Kidney (tissue), 14 donors: ENCODE measurements around the gene CNTN5. TPM values are rescaled to one million over a fixed set of nuclear protein-coding genes. Genes with fewer than 3 reads are reported as not detected.

Experiments
- DNase-seq, 5 donors: peaks; one replicate each; pipeline ENCODE4 v3.0.0-alpha.2; 2013 to 2020
- FAIRE-seq: peaks from 2 replicates; lab custom pipeline; 2012; peaks lifted over from hg19 to GRCh38; lab: Jason Lieb, UNC
- H3K27ac ChIP-seq, 2 donors: one replicate each; pipeline ENCODE4 v1.7.0; 2013; ENCODE audit warnings: low read depth in 2 of 2, low read length in 2 of 2, inconsistent platforms in 1 of 2
- H3K27me3 ChIP-seq: one replicate; pipeline ENCODE4 v1.7.1; 2013; ENCODE audit warnings: low read length, inconsistent platforms; ENCODE audit not compliant: control insufficient read depth, insufficient read depth
- H3K36me3 ChIP-seq, 3 donors: one replicate each; pipeline versions ENCODE4 v1.7.0 to v1.7.1; 2013; ENCODE audit warnings: low read length in 3 of 3, control low read depth in 1 of 3, inconsistent platforms in 1 of 3; ENCODE audit not compliant: insufficient read depth in 3 of 3, control insufficient read depth in 2 of 3
- H3K4me1 ChIP-seq, 3 donors: one replicate each; pipeline versions ENCODE4 v1.7.0 to v1.7.1; 2013; ENCODE audit warnings: low read length in 3 of 3, inconsistent platforms in 1 of 3, low read depth in 1 of 3; ENCODE audit not compliant: control insufficient read depth in 2 of 3, insufficient read depth in 2 of 3
- H3K4me3 ChIP-seq, 3 donors: one replicate each; pipeline versions ENCODE4 v1.7.0 to v1.8.1; 2013; ENCODE audit warnings: low read length in 3 of 3, control low read depth in 1 of 3, inconsistent platforms in 1 of 3
- H3K9ac ChIP-seq, 3 donors: one replicate each; pipeline versions ENCODE4 v1.7.0 to v1.7.1; 2013; ENCODE audit warnings: low read length in 3 of 3, control low read depth in 1 of 3, inconsistent platforms in 1 of 3
- H3K9me3 ChIP-seq, 3 donors: one replicate each; pipeline versions ENCODE4 v1.7.0 to v1.7.1; 2013; ENCODE audit warnings: low read length in 3 of 3, control low read depth in 1 of 3, inconsistent platforms in 1 of 3; ENCODE audit not compliant: control insufficient read depth in 2 of 3, insufficient read depth in 1 of 3
- CTCF ChIP-seq: IDR thresholded peaks from 3 replicates; pipeline ENCODE4 v1.5.1; 2012; ENCODE audit warnings: mild to moderate bottlenecking, moderate library complexity, borderline replicate concordance; ENCODE audit not compliant: insufficient read depth; ENCODE audit errors: extremely low read depth
- intact Hi-C: fragments of 100-400 bp; cut with DNase I; formaldehyde crosslinking; loops from one replicate; pipeline ENCODE4 v1.11.1; 2022
- polyA plus RNA-seq: library from polyadenylated mRNA; stranded (reverse); fragments of 350-450 nt; fragmentation: Illumina TruSeq; extraction: RNeasy Lipid Tissue Mini Kit (QIAGEN cat#74804); gene quantifications from one replicate; pipeline ENCODE4 v1.2.3, GENCODE V29; 2014; ENCODE audit warnings: low read depth, low replicate concordance; ENCODE audit not compliant: insufficient read depth
- total RNA-seq: library from RNA; stranded (reverse); fragmentation: NEBNext Ultra II Directional; extraction: Animal tissue kit (Norgen Biotek cat#: 25700); gene quantifications from one replicate; pipeline ENCODE4 v1.2.1, GENCODE V29; 2021
- donor health status: control.
- donor health status: control.
- donor health status: control.
- donor health status: control.
- donor health status: control.
- donor health status: DM: yes; HTN: yes; CAD: no.
- donor health status: Normal renal cell carcinoma (clear cell type).

The CNTN5 gene
- total and polyA plus RNA-seq, 2 donors from 2014 or later = 0.11 to 0.66 TPM

GRCh38 chr11:99419991-99420390 lies 399.2 kb downstream of the CNTN5 start:
- H3K4me1 ChIP-seq = no peaks in the 10 kb centered on the region
- no peaks in the 10 kb centered on the region for H3K9me3 ChIP-seq
- intact Hi-C loops = no loop called here
- FAIRE-seq = no peak
- no peak overlapping the region for H3K4me3 ChIP-seq
- TF ChIP-seq CTCF = no peak
- no peaks in the 10 kb centered on the region for H3K27me3 ChIP-seq
- no peaks in the 10 kb centered on the region for H3K36me3 ChIP-seq
- no peak for DNase-seq
- no peak overlapping the region for H3K9ac ChIP-seq
- H3K27ac ChIP-seq = no peak overlapping the region

GRCh38 chr11:99422581-99423427 lies 402.1 kb downstream of the CNTN5 start:
- TF ChIP-seq CTCF = no peak
- intact Hi-C loops = no loop called here

GRCh38 chr11:99423428-99423983 lies 402.8 kb downstream of the CNTN5 start:
- Histone ChIP-seq H3K9ac (no peak overlapping the region), H3K4me1 (no peaks in the 10 kb centered on the region), H3K4me3 (no peak overlapping the region), H3K27ac (no peak overlapping the region), H3K27me3 (no peaks in the 10 kb centered on the region), H3K36me3 (no peaks in the 10 kb centered on the region), H3K9me3 (no peaks in the 10 kb centered on the region)
- DNase-seq (no peak), FAIRE-seq (no peak)
- TF ChIP-seq CTCF = no peak
- intact Hi-C loops = no loop called here

More at GRCh38 chr11:99422581-99423427, 402.1 kb downstream of the CNTN5 start:
- H3K27ac ChIP-seq = no peak overlapping the region
- FAIRE-seq (no peak), DNase-seq (no peak)
- H3K9me3 ChIP-seq = no peaks in the 10 kb centered on the region
- H3K27me3 ChIP-seq = no peaks in the 10 kb centered on the region
- H3K4me3 ChIP-seq = no peak overlapping the region
- no peak overlapping the region for H3K9ac ChIP-seq
- no peaks in the 10 kb centered on the region for H3K4me1 ChIP-seq
- H3K36me3 ChIP-seq = no peaks in the 10 kb centered on the region
